ENCODE measurements around the gene HBA1.
"Not testable (repeated sequence)": the region's sequence is repeated elsewhere in the genome, so short reads cannot be mapped to it uniquely, and the experiment has no call there.

Gene HBA1

GRCh38 chr16:169014-169413 lies 7.5 kb upstream of the HBA1 start:
- no peak for ATAC-seq
- TF ChIP-seq POU6F1 (CRISPR knock-in tag; IDR thresholded peaks at IDR 0.05; ENCODE audit: borderline replicate concordance, low read depth): no peak
- no peak for TF ChIP-seq OSR1 (CRISPR knock-in tag; IDR thresholded peaks at IDR 0.05)
- TF ChIP-seq ZNF565 (CRISPR knock-in tag; conservative IDR thresholded peaks at IDR 0.05; ENCODE audit: low read depth): no peak
- no peak for TF ChIP-seq ISL1 (CRISPR knock-in tag; IDR thresholded peaks at IDR 0.05)
- TF ChIP-seq ZNF70 (CRISPR knock-in tag; IDR thresholded peaks at IDR 0.05): no peak
- no peak for TF ChIP-seq ZNF8 (CRISPR knock-in tag; IDR thresholded peaks at IDR 0.05)
- no peak for TF ChIP-seq ZFP3 (CRISPR knock-in tag; IDR thresholded peaks at IDR 0.05)
- TF ChIP-seq GLIS3 (CRISPR knock-in tag; IDR thresholded peaks at IDR 0.05): no peak
- no peak for TF ChIP-seq PATZ1 (CRISPR knock-in tag; IDR thresholded peaks at IDR 0.05; ENCODE audit: borderline replicate concordance)
- no peak for TF ChIP-seq TSHZ2 (CRISPR knock-in tag; IDR thresholded peaks at IDR 0.05)

- peak; percentile 60 for ATAC-seq
Measured at GRCh38 chr16:170088-170507, 6.4 kb upstream of the HBA1 start.

- ATAC-seq: no peak
- no peak for TF ChIP-seq ISL1 (CRISPR knock-in tag; IDR thresholded peaks at IDR 0.05)
- TF ChIP-seq ZFP30 (CRISPR knock-in tag; IDR thresholded peaks at IDR 0.05): no peak
- TF ChIP-seq TCF4 (CRISPR knock-in tag; IDR thresholded peaks at IDR 0.05; ENCODE audit: borderline replicate concordance): no peak
- TF ChIP-seq ZC3H10 (CRISPR knock-in tag; IDR thresholded peaks at IDR 0.05): no peak
- no peak for TF ChIP-seq GLIS3 (CRISPR knock-in tag; IDR thresholded peaks at IDR 0.05)
- no peak for TF ChIP-seq ZNF70 (CRISPR knock-in tag; IDR thresholded peaks at IDR 0.05)
- no peak for TF ChIP-seq PATZ1 (CRISPR knock-in tag; IDR thresholded peaks at IDR 0.05; ENCODE audit: borderline replicate concordance)
- no peak for TF ChIP-seq OSR1 (CRISPR knock-in tag; IDR thresholded peaks at IDR 0.05)
- TF ChIP-seq POU6F1 (CRISPR knock-in tag; IDR thresholded peaks at IDR 0.05; ENCODE audit: borderline replicate concordance, low read depth): no peak
- TF ChIP-seq TSHZ2 (CRISPR knock-in tag; IDR thresholded peaks at IDR 0.05): no peak
- TF ChIP-seq CSRNP3 (CRISPR knock-in tag; IDR thresholded peaks at IDR 0.05): no peak
- TF ChIP-seq ZNF8 (CRISPR knock-in tag; IDR thresholded peaks at IDR 0.05): no peak
- no peak for TF ChIP-seq ARNTL (CRISPR knock-in tag; IDR thresholded peaks at IDR 0.05; ENCODE audit: borderline replicate concordance, low read depth)
- no peak for TF ChIP-seq BACH2 (CRISPR knock-in tag; IDR thresholded peaks at IDR 0.05; ENCODE audit: borderline replicate concordance)
- no peak for TF ChIP-seq ZNF565 (CRISPR knock-in tag; conservative IDR thresholded peaks at IDR 0.05; ENCODE audit: low read depth)
- no peak for TF ChIP-seq RARB (CRISPR knock-in tag; IDR thresholded peaks at IDR 0.05)
- TF ChIP-seq ZFP3 (CRISPR knock-in tag; IDR thresholded peaks at IDR 0.05): no peak
Measured at GRCh38 chr16:170788-171187, 5.7 kb upstream of the HBA1 start.

GRCh38 chr16:172374-172941 lies 4.0 kb upstream of the HBA1 start, which contains the start of gene HBA2:
Gene HBA2 (plus strand): TSS chr16:172876. CDS start chr16:172913, 37 bp downstream.
- not testable (repeated sequence) for ATAC-seq

- ATAC-seq: not testable (repeated sequence)
Measured at GRCh38 chr16:173211-173854, 3.1 kb upstream of the HBA1 start.
